ENCODE measurements around the gene FCGR3A.
"Not testable (repeated sequence)": the region's sequence is repeated elsewhere in the genome, so short reads cannot be mapped to it uniquely, and the experiment has no call there.

- not testable (repeated sequence) for TF ChIP-seq CTCF (IDR thresholded peaks at IDR 0.05; ENCODE audit: low read depth, low read length); EZH2phosphoT487 (IDR thresholded peaks at IDR 0.05; ENCODE audit: low read depth)
These were observed 12.4 kb downstream of the FCGR3A start for GRCh38 chr1:161537068-161537669.
